Fibroblast of skin of left quadriceps (primary cell): ENCODE results near the gene PFKFB1.
A peak's percentile ranks its signal among the peaks of the same experiment; 100 is the strongest.

Experiments
- DNase-seq, 2 experiments: peaks; one replicate each; pipeline ENCODE4 v3.0.0-alpha.2; 2013; ENCODE audit warnings: low read depth in 2 of 2

Gene PFKFB1

DNA sequence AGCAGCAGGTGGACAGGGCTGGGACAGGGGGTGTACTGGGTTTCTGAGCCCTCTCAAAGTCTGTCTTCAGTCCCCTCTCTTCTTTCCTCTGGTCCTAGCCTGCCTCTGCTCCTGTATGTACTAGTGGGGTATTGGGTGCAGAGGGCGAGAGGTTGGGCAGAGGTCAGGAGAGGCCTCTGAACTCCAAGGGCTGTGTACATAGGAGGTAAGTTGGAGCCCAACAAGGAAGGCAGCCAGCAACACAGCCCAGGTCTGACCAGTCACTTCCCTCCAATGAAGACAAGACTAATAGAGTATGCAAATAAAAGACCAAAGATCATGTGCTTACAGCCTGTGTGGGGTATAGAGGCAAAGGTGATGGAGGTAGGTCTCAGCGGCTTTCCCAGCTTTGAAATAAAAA is at the start of gene PFKFB1:
Gene PFKFB1, minus strand, starts transcription at position 90 of the 400 bp plus-strand sequence. CDS start 181 bp downstream, outside the sequence.
- no peak for DNase-seq

DNA sequence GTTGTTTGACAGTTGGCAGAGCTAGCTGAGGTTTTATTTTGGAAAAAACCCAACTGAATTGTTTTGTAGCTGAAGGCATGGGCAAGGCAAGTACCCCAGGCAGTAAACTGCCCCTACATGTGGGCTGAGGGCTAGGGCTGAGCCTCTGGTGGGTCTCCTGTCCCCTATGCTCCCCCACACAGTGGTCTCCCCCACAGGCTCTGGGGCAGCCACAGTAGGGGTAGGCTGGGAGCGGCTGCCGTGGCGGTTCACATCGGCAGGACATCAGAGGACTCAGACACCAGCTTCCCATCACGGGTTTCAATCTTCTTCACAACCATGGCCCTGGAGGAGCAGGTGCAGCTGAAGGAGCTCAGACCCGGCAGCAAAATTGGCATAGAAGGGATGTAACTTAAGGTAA is 47.5 kb upstream of the PFKFB1 start:
- DNase-seq: no peak

DNA sequence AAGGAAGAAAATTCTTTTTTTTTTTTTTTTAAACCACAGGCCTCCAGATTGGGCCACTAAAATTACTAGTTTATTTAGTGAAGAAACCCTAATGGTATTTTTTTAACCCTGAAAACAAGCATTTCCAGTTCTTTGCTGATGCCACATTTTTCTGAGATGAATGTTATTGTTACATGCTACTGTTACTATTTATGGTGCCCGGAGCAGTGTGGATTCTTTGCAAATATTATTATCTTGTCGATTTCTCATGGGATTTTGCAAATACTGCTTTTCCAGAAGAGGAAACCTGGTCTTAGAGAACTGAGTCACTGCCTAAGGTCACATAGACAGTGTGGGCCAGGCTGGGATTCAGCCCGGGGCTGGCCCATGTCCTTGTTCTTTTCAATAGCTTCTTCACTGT is 45.5 kb upstream of the PFKFB1 start:
- no peak for DNase-seq

DNA sequence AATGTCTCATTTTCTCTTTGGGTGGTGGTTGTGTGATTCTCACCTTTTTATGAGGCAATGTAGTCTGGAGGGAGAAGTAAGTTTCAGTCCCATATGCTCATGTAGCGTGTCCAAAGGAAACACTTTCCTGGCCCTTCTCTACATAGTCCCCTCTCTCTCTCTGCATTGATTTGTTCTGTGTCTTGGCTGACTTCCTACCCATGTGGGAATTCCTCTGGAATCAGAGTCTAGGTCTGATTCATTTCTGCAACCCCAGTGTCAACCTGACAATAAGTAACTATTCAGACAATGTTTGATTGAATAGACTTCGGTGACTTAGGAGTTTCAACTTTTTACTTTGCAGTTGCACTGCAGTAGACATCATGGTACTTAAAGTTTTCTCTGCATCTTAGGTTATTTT is 39.4 kb upstream of the PFKFB1 start:
- no peak for DNase-seq

DNA sequence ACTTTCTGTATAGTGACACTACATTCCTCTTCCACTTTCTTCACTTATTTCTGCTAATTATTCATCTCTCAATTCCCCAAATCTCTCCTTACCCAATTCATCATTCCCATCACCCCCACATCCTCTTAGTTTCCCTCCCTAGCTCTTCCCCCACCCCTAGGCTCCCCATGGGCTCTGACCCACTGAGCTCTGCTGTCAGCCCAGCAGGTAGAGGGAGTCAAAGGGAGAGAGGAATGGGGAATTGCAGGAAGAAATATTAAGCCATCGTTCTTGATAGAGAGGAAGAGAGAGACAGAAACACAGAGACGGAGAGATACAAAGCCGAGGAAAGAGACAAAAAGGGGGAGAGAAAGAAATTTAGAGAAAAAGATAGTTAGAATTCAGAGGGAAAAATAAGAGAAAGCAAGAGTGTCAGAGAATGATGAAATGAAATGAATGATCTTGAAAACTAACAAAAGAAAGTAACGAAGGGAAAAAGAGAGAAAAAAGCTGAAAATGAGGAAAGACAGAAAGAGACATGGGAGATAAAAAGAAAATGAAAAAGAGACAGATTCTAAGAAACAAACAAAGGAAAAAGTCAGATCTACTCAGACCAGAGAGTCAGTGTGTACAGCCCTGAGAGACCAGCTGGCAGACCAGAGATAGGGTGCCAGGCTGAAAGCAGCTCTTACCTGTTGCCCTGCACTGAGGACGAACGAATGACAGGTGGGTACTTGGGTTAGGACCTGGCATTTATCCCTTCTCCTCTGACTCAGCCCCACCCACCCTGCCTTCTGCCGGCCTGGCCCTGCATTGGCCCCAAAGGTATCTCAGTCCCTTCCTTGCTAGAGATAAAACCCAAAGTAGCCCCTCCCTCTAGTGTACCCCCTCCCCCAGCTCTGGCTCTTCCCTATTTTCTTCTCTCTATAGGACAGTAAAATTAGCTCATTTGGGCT is 36.5 kb upstream of the PFKFB1 start, which contains the start of gene ALAS2:
Gene ALAS2, minus strand, starts transcription at position 707 of the 935 bp plus-strand sequence. CDS start 4,977 bp downstream, outside the sequence.
- DNase-seq: no peak

DNA sequence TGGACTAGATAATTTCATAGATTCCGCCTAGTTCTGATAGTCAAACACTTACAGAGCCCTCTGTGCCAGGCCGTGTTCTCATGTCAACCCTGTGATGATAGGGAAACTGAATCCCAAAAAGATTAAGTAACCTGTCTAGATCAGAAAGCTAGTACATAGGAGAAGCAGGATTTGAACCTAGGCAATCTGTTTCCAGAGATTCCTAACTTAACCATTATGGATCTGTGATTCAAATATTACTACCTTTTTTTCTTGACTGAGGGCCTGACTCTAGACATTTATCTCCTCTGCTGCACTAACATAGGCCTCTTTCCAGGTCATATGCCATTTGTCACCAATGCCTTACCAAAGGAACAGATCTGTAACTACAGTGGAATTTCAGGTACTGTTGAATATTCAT is 35.3 kb upstream of the PFKFB1 start:
- no peak for DNase-seq

DNA sequence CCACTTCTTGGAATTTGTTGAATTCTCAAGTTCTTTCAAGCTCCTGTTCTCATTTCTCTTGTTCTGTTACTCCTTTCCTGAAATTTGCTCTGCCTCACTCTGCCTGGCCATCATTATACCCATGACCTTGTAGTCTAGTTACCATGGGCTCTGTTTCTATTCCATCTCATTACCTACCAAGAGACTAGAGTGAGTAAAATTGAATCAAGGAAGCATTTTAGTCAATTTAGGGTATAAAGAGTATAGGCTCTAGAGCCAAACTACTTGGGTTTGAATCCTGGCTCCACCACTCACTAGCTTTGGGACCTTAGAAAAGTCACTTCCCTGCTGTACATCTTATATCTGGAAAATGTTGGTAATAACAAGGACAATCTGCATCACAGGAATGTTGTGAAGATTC is 34.6 kb upstream of the PFKFB1 start:
- DNase-seq: no peak

DNA sequence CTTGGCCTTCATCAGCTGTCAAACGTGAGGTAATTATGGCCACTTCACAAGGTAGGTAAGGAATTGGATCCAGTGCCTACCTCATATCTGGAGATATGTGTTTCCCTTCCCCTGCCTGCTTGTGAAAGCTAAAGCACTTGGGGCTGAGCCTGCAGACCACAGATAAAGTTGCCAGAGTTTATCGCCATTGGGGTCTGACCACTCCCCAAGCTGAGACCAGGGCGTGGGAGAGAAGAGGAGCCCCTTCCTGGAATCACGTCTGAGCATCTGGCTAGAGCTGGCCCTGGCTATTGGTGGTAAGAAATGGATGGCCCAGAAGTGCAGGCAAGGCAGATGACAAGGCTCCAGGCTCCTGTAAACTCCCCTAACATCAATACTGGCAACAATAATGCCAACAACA is 34.1 kb upstream of the PFKFB1 start:
- no peak for DNase-seq

DNA sequence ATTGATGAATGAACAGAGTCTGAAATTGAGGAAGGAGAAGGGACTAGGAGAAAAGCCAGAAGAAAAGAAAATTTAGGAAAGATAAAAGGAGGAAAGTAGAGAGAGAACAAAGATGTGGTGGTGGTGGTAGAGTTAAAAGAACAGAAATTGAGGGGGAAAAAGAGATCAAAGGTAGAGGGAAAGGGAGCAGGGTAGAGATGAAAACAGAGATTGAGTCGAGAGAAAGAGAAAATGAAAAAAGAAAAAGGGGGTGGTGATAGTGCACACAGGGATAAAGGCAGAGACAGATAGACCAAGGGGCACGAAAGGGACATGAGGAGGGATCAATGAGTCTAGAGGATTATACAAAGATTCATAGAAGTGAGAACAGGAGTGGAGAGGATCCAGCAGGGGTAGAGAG is 32.9 kb upstream of the PFKFB1 start:
- no peak for DNase-seq

DNA sequence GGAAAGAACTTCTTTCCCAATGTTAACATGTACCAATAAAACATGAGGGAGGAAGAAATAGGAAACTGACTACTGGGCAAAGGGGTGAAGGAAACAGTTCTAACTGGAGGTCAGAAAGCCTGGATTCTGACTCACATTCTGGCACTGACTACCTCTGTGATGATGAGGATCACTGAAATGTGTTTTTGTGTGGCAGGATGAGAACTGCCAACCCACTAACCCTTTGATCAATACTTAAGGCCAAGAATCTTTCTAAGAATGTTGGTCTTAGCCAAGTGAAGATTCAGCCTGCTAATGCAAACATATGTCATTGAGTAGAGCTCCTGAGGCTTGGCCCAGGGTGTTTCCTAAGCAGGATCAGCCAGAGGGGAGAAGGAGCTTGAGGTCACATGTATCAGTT is 32.2 kb upstream of the PFKFB1 start:
- no peak for DNase-seq

DNA sequence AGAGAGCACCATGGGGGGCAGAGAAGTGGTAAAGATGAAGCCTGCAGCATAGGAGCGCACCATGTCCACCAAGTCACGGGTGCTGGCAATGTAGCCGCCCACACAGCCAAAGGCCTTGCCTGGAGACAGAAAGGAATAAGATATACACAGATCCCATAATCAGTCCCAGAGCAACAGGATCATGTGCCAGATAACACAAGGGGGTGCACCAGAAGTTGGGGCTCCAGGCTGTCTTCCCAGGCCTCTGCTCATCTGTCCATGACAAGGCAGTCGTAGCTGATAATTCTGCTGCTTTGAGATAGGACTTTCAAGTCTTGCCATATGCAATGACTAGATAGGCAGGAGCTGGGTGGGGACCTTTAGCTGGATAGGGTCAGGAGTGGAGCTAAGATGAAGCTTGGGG is 20.9 kb upstream of the PFKFB1 start:
- DNase-seq: no peak

DNA sequence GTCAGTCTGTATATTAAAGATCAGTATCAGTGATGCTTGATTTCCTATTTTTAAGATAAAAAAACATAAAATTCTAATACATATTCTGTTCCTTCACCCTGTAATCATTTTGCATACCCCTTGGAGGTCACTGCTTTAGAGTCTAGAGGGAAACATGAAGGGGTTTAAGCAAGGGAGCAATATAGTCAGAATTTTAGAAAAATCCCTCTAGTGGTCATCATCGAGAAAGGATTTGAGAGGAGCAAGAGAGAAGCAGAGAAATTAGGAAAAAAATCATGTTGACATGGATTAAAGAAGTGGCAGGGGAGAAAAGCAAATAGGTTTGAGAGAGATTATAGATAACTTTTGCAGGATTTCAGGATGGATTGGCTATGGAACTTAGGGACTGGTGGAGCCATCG is 17.3 kb upstream of the PFKFB1 start:
- no peak for DNase-seq

DNA sequence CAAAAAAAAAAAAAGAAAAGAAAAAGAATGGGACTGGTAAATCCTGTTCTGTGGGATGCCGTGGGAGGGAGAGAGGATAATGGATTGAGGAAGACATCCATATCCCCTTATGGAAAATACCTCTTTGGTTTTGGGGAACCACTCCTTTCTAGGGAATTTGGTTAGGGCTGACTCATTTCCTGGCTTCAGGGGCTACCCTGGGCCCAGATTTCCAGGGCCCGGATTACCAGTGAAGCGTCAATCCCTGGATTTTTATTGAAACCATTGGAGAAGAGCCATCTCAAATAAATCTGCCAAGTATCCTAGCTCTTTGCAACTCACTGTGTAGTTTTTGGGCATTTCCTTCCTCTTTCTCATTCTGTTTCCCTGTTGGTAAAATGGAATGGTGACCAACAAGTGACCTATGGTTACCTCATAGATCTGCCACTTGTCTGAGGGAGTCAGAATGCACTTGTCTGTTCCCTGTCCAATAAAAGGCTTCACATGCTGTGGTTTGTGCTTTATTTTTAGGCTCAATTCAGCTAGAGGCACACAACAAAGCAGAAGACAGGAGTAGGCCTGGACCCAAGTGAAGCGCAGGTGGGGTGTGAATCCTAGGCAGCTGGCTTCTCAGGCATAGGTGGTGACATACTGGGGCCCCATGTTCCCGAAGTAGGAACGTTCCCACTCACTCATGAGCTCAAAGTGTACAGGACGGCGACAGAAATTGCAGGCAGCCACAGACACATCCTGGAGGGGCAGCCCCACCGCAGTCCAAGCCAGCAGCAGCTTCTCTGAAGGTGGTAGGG is 14.8 kb upstream of the PFKFB1 start:
- peak; percentile 17 to 20 for DNase-seq

DNA sequence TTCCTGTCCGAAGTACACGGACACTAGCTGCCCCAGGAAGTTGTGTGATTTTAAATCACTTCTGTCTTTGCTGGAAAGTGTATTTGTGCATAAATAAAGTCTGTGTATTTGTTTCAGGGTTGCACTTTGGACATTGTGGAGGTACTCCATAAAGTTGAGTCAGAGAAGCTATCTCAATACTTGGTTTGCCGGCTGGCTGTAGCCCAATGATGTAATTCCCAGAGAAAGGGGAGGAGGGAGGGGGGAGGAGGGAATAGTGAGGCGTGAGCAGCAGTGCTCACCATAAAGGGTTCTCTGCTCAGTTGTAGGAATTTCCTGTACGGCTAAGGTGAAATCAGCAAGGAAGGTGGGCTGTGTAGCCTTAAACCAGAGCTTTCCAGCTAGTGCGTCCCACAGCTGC is 13.7 kb upstream of the PFKFB1 start:
- peak in 1 of 2 experiments; percentile 15 for DNase-seq

DNA sequence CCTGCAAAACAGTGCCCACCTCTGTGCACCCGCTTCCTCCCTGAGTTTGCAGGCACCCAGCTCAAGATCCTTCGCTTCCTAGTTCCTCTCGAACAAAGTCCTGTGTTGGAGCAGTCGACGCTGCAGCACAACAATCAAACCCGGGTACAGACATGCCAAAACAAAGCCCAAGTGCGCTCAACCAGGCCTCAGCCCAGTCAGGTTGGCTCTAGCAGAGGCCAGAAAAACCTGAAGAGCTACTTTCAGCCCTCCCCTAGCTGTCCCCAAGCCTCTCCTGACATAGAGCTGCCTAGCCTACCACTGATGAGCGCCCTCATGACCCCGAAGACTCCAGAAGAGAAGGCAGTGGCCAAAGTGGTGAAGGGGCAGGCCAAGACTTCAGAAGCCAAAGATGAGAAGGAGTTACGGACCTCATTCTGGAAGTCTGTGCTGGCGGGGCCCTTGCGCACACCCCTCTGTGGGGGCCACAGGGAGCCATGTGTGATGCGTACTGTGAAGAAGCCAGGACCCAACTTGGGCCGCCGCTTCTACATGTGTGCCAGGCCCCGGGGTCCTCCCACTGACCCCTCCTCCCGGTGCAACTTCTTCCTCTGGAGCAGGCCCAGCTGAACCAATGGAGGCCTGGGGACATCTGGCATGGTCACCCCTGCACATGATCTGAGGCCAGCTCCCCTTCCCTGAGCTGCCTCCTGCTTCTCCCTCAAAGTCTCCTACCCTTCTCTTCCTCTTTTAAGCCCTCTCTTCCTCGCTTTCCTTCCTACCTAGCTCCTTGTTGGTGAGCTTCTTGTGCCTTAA is 13.0 kb upstream of the PFKFB1 start:
- DNase-seq: no peak

DNA sequence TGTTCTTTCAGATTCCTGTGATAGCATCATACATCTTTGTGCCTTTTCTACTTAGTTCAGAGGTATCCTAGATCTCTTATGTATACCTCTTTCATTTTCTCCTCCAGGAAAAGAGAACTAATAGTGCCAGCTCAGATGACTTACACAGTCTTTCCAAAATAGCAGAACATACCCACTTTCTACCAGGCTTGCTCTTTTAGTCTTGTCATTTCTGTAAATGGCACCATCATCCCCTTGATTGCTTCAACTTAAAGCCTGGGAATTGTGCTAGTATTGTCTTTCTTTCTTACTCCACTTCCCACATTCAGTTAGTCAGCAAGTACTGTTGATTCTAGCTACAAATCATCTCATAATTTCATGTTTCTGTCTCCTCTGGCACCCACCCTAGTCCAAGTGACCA is 11.3 kb upstream of the PFKFB1 start:
- no peak for DNase-seq

DNA sequence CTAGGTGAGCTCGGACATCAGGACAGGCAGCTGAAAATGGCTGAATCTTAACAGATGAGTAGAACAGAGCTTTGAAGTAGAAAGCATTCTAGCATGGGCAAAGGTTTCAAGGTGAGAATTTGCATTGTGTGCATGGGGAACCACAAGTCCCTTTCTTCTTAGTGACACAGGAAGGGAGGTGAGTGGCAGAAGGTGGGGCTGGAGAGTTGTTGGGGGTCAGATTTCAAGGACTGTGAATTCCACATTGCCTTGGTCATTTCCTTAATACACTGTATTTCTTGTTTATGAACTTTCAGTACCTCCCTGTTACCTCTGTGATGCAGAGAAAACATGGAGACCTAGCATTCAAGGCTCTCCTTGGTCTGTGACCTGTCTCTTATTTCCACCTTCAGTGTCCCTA is 10.2 kb upstream of the PFKFB1 start:
- no peak for DNase-seq

DNA sequence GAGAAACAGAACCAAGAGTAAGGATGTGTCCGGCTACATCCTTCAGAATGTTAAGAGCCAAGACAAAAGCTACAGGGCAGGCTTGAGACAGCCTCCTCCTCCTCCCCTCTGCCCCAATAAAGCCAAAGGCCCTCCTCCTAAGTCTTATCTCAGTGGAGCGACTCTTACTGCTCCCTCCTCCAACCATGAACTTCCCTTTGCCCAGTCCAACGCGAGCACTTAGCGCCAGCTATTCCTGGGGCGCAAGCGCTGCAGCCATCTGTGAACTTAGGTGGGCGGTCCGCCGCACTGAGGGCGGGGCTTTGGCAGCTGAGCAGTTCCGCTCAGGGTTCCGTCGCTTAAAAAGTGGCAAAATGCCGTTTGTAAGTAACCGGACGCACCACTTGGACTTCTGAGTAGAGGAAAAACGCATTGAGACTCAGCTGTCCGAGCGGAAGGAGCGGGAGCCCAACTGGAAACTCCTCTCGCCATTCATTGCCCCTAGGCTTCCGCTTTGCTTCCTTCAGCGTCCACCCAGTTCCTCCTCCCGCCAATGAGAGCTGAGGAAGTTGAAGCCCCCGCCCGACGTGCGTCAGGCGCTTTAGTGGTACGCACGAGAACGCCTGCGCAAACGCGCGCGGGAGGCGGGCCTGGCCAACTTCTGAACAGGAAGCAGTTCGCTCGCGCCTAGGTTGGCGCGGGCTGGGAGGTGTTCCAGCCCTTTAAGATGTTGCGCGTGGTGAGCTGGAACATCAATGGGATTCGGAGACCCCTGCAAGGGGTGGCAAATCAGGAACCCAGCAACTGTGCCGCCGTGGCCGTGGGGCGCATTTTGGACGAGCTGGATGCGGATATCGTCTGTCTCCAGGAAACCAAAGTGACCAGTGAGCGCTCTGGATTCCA is 6.0 kb upstream of the PFKFB1 start, which contains the start of gene APEX2:
Gene APEX2, plus strand, starts transcription at position 647 of the 882 bp plus-strand sequence. Its CDS starts 60 bp downstream, at position 707.
- DNase-seq: peak; percentile 62 to 70

DNA sequence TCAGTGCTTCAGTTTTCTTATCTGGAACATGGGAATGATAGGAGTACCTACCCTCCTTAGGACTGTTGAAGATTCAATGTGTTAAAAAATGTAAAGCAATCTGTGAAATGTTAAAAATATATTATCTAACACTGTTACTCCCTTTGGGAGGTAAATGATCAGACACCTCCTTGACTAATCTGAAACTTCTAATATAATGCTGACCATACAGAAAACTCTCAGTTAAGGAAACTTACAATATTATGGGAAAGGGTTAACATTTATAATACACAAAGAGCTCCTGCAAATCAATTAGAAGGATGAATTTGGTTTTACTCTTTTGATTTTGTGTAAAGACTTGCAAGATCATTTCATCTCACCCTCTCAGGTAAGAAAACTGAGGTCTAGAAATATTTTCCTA is 1.6 kb upstream of the PFKFB1 start:
- no peak for DNase-seq

DNA sequence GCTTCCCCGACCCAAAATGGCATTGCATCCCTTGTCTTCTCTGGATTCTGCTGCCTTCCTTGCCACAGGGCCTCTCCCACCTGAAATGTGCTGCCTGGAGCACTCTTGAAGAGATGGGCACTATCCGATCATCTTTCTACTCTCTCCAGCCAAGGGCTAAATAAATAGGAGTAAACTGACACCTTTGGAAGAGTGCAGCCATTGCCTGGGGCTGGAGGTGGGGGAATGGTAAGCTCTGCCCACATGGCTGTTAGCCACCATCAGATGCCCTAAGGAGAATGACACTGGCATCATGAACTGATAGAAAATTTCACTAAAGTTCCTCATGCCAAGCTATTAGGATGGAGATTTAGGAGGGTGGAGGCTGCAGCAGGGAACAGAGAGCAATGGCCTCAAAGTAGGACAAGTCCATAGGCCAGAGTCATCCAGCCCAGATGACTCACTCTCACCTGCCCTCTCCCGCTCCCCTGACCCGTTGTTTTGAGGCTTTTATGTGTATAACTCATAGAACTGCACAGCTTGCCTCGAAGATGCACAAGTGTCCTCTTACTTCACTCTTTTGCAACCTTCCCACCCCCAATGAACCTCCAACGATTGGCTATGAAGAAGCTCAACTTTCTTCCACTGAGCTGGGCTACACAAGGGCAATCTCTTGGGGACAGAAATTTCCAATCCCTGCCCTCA is 822 bp upstream of the PFKFB1 start:
- DNase-seq: no peak
